ENCODE results near the gene TBL1XR1. TPM values are rescaled to one million over a fixed set of nuclear protein-coding genes. Genes with fewer than 3 reads are reported as not detected.

The TBL1XR1 gene
- total RNA-seq, 1 experiment from 2014 or later: 127 TPM

DNA sequence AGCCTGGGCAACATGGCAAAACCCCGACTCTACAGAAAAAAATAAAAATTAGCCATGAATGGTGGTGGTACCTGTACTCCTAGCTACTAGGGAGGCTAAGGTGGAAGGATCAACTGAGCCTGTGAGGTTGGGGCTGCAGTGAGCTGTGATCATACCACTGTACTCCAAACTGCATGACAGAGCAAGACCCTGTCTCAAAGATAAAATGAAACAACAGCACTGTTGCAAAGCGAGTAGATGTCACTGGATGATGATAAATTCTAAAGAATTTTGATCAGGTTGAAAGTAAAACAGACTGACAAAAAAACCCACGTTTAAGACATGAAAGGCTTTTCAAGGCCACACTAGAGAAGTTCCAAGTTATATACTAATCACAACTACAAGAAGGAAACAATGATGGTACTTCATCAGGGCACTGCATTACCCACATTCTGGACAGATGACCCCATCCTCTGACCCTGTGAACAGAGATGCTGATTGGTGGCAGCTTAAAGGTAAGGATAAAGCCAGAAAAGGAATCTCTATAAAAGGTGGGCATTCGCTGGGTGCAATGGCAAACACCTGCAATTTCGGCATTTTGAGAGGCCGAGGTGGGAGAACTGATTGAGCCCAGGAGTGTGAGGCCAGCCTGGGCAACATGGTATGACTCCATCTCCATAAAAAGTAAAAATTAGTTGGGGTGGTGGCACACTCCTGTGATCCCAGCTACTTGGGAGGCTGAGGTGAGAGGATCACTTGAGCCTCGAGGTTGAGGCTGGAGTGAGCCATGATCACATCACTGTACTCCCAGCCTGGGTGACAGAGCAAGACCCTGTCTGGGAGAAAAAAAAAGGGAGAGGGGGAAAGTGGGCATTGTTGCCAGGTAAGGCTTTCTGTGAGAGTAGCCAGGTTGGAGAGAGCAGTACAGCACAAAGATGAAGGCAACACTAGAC, 59.2 kb downstream of the TBL1XR1 start:
- DNase-seq: no peak
- Histone ChIP-seq H3K4me3 (ENCODE audit: low read depth, low read length) (no peak overlapping the region), H3K27me3 (replicated peaks; ENCODE audit: control insufficient read depth, insufficient read depth, low read length) (no peaks in the 10 kb centered on the region), H3K9me3 (peaks cover 2% of the 10 kb centered on the region; the same call in 1 of the 2 replicates), H3K36me3 (ENCODE audit: control insufficient read depth, insufficient read depth, low read length) (no peaks in the 10 kb centered on the region; the same call in 1 of the 2 replicates), H3K4me1 (peaks cover 20% of the 10 kb centered on the region)
- no peak overlapping the region for H3K4me3 Mint-ChIP-seq (ENCODE audit: unreplicated experiment)
- H3K9me3 Mint-ChIP-seq (ENCODE audit: unreplicated experiment): peaks cover 8% of the 10 kb centered on the region
- ChIA-PET POLR2A (no interaction called here), CTCF (no interaction called here)
- no peak overlapping the region for H3K27ac Mint-ChIP-seq (ENCODE audit: unreplicated experiment)
- TF ChIP-seq, protein P1, sequence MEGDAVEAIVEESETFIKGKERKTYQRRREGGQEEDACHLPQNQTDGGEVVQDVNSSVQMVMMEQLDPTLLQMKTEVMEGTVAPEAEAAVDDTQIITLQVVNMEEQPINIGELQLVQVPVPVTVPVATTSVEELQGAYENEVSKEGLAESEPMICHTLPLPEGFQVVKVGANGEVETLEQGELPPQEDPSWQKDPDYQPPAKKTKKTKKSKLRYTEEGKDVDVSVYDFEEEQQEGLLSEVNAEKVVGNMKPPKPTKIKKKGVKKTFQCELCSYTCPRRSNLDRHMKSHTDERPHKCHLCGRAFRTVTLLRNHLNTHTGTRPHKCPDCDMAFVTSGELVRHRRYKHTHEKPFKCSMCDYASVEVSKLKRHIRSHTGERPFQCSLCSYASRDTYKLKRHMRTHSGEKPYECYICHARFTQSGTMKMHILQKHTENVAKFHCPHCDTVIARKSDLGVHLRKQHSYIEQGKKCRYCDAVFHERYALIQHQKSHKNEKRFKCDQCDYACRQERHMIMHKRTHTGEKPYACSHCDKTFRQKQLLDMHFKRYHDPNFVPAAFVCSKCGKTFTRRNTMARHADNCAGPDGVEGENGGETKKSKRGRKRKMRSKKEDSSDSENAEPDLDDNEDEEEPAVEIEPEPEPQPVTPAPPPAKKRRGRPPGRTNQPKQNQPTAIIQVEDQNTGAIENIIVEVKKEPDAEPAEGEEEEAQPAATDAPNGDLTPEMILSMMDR (IDR thresholded peaks at IDR 0.05; ENCODE audit: insufficient read depth in 1 of 2, low read depth in 1 of 2, low read length in 1 of 2, severe bottlenecking in 1 of 2, unreplicated experiment in 1 of 2): no peak
- no TSS peak for BruUV-seq (replicated peaks)
- H3K36me3 Mint-ChIP-seq (ENCODE audit: insufficient read depth, unreplicated experiment): peaks cover 7% of the 10 kb centered on the region
- intact Hi-C loops (cut with micrococcal nuclease; ENCODE audit: unreplicated experiment): no loop called here
- peaks cover 17% of the 10 kb centered on the region for H3K4me1 Mint-ChIP-seq (ENCODE audit: low read depth, unreplicated experiment)
- no peaks in the 10 kb centered on the region for H3K27me3 Mint-ChIP-seq (ENCODE audit: insufficient read depth, unreplicated experiment)

DNA sequence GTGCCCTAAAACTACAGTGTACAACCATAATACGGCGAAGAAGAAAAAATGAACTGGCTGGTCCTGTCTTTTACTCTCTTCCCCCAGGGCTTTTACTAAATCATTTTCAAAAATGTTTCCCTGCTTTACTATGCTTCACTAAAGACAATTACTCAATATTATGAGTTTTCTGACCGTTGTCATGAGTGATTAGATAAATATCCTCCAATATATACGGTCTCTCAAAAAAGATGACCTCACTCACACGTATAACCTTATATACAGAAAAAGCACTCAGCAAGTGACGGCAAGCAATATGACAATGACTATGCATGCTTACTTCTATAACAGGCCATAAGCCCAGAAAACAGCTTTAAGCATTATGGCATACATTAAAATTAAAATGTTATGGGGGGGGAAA, 60.5 kb downstream of the TBL1XR1 start:
- TF ChIP-seq, protein P1 (IDR thresholded peaks at IDR 0.05; ENCODE audit: insufficient read depth in 1 of 2, low read depth in 1 of 2, low read length in 1 of 2, severe bottlenecking in 1 of 2, unreplicated experiment in 1 of 2): no peak
- H3K36me3 Mint-ChIP-seq (ENCODE audit: insufficient read depth, unreplicated experiment): peaks cover 10% of the 10 kb centered on the region
- no TSS peak for BruUV-seq (replicated peaks)
- ChIA-PET CTCF (no interaction called here), POLR2A (no interaction called here)
- H3K4me3 Mint-ChIP-seq (ENCODE audit: unreplicated experiment): no peak overlapping the region
- H3K27ac Mint-ChIP-seq (ENCODE audit: unreplicated experiment): peak overlapping the region; percentile 53
- Histone ChIP-seq H3K4me3 (ENCODE audit: low read depth, low read length) (no peak overlapping the region), H3K36me3 (ENCODE audit: control insufficient read depth, insufficient read depth, low read length) (no peaks in the 10 kb centered on the region; the same call in 1 of the 2 replicates), H3K9me3 (peaks cover 2% of the 10 kb centered on the region; the same call in 1 of the 2 replicates), H3K27me3 (replicated peaks; ENCODE audit: control insufficient read depth, insufficient read depth, low read length) (no peaks in the 10 kb centered on the region), H3K4me1 (peaks cover 16% of the 10 kb centered on the region)
- intact Hi-C loops (cut with micrococcal nuclease; ENCODE audit: unreplicated experiment): no loop called here
- no peak for DNase-seq
- peaks cover 21% of the 10 kb centered on the region for H3K4me1 Mint-ChIP-seq (ENCODE audit: low read depth, unreplicated experiment)
- peaks cover 8% of the 10 kb centered on the region for H3K9me3 Mint-ChIP-seq (ENCODE audit: unreplicated experiment)
- H3K27me3 Mint-ChIP-seq (ENCODE audit: insufficient read depth, unreplicated experiment): no peaks in the 10 kb centered on the region

DNA sequence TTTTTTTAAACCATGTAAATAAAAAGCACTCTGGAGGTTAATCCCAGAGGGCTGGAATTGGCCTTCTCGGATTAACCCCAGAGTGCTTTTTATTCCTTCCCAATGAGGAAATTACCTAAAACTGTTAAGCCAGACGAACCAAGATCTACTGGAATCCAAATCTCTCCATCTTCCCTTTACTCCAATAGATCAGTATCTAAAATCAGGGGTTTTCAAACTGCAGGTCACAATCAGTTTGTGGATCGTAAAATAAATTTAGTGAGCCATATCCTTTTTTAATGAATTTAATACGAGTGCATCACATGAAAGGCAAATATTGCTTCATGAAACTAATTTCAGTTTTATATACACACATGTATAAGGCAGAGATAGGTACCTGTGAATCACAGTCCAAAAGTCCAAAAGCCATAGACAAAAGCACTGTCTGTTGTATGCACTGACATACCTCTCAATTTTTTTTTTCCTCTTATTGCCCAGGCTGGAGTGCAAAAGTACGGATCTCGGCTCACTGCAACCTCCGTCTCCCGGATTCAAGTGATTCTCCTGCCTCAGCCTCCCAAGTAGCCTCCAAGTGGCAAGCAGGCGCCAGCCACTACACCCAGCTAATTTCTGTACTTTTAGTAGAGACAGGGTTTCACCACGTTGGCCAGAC, 61.3 kb downstream of the TBL1XR1 start:
- Histone ChIP-seq H3K4me3 (ENCODE audit: low read depth, low read length) (no peak overlapping the region), H3K4me1 (peaks cover 16% of the 10 kb centered on the region), H3K36me3 (ENCODE audit: control insufficient read depth, insufficient read depth, low read length) (no peaks in the 10 kb centered on the region; the same call in 1 of the 2 replicates), H3K27me3 (replicated peaks; ENCODE audit: control insufficient read depth, insufficient read depth, low read length) (no peaks in the 10 kb centered on the region), H3K9me3 (peaks cover 2% of the 10 kb centered on the region; the same call in 1 of the 2 replicates)
- CTCF ChIA-PET: no interaction called here
- Mint-ChIP-seq H3K36me3 (ENCODE audit: insufficient read depth, unreplicated experiment) (peaks cover 10% of the 10 kb centered on the region), H3K4me1 (ENCODE audit: low read depth, unreplicated experiment) (peaks cover 18% of the 10 kb centered on the region), H3K9me3 (ENCODE audit: unreplicated experiment) (peaks cover 8% of the 10 kb centered on the region), H3K27ac (ENCODE audit: unreplicated experiment) (peak overlapping the region; percentile 53), H3K4me3 (ENCODE audit: unreplicated experiment) (no peak overlapping the region), H3K27me3 (ENCODE audit: insufficient read depth, unreplicated experiment) (no peaks in the 10 kb centered on the region)
- TF ChIP-seq, protein P1 (IDR thresholded peaks at IDR 0.05; ENCODE audit: insufficient read depth in 1 of 2, low read depth in 1 of 2, low read length in 1 of 2, severe bottlenecking in 1 of 2, unreplicated experiment in 1 of 2): no peak
- no TSS peak for BruUV-seq (replicated peaks)
- intact Hi-C loops (cut with micrococcal nuclease; ENCODE audit: unreplicated experiment): no loop called here
- POLR2A ChIA-PET: no interaction called here
- DNase-seq: peak; percentile 24 to 38
